Calu3 (cell line): ENCODE data around the gene ACAP1. TPM values are rescaled to one million over a fixed set of nuclear protein-coding genes. Genes with fewer than 3 reads are reported as not detected.

Source experiments
- BruUV-seq: library from RNA; stranded (reverse); fragments of 400-500 nt; replicated peaks from 2 replicates; lab custom pipeline; 2021; lab: Mats Ljungman, UMichigan
- CTCF ChIA-PET: fragments of 300-600 bp; sonication (Branson Sonifier 250); formaldehyde crosslinking; loops from one replicate; lab custom pipeline; 2022; ENCODE audit warnings: antibody characterized with exemption; lab: Charles Lee
- DNase-seq: peaks from one replicate; pipeline ENCODE4 v3.0.0; 2022
- H3K27ac Mint-ChIP-seq: one replicate; pipeline ENCODE4 v1.8.0; 2022; ENCODE audit warnings: mixed read lengths; ENCODE audit not compliant: unreplicated experiment
- H3K27me3 Mint-ChIP-seq: one replicate; pipeline ENCODE4 v1.8.0; 2022; ENCODE audit warnings: mixed read lengths; ENCODE audit not compliant: unreplicated experiment
- H3K36me3 Mint-ChIP-seq: one replicate; pipeline ENCODE4 v1.8.0; 2022; ENCODE audit warnings: mild to moderate bottlenecking, moderate library complexity, mixed read lengths; ENCODE audit not compliant: insufficient read depth, unreplicated experiment
- H3K4me1 Mint-ChIP-seq: one replicate; pipeline ENCODE4 v1.8.0; 2022; ENCODE audit warnings: mild to moderate bottlenecking, low read depth, mixed read lengths; ENCODE audit not compliant: unreplicated experiment
- H3K4me3 Mint-ChIP-seq: one replicate; pipeline ENCODE4 v1.8.0; 2022; ENCODE audit warnings: mild to moderate bottlenecking, low read depth, moderate library complexity, mixed read lengths; ENCODE audit not compliant: unreplicated experiment
- H3K9me3 Mint-ChIP-seq: one replicate; pipeline ENCODE4 v1.8.0; 2022; ENCODE audit warnings: low read depth, mixed read lengths; ENCODE audit not compliant: unreplicated experiment
- intact Hi-C: fragments of 100-400 bp; cut with micrococcal nuclease; formaldehyde crosslinking; loops from one replicate; pipeline ENCODE4 v1.10.0; 2022; ENCODE audit not compliant: unreplicated experiment
- total RNA-seq: library from RNA; stranded (reverse); gene quantifications from 2 replicates; pipeline ENCODE4 v1.2.3, GENCODE V29; 2022
- TF ChIP-seq, protein P1 (sequence below): fragments of 200-600 bp; IDR thresholded peaks from one replicate; pipeline ENCODE4 v1.8.0; 2022; ENCODE audit warnings: antibody characterized with exemption; ENCODE audit not compliant: unreplicated experiment

The ACAP1 gene
- total RNA-seq, 1 experiment from 2014 or later, result not detected

DNA sequence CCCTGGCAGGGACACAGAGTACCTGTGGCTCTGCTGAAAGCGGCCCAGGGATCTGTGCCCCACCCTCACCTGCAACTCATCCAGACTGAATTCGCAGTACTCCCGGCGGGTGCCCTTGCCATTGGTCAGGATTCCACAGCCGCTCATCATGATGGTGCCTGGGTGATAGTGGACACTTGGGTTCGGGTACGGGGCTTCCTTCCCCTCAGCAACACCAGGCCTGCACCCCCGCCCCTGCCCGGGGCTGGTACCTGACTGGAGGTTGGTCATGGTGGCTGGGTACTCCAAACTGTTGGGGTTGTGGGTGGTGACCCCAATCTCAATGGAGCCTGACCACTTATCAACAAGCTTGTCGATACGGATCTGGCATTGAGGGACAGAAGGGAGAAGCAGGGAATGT lies 10.1 kb upstream of the ACAP1 start:
- intact Hi-C loops, result no loop called here
- Mint-ChIP-seq H3K36me3 (peaks cover 28% of the 10 kb centered on the region), H3K9me3 (no peaks in the 10 kb centered on the region), H3K4me1 (peaks cover 16% of the 10 kb centered on the region), H3K4me3 (no peak overlapping the region), H3K27me3 (no peaks in the 10 kb centered on the region), H3K27ac (no peak overlapping the region)
- CTCF ChIA-PET, result no interaction called here
- no peak for DNase-seq
- BruUV-seq, result no TSS peak
- TF ChIP-seq, protein P1, sequence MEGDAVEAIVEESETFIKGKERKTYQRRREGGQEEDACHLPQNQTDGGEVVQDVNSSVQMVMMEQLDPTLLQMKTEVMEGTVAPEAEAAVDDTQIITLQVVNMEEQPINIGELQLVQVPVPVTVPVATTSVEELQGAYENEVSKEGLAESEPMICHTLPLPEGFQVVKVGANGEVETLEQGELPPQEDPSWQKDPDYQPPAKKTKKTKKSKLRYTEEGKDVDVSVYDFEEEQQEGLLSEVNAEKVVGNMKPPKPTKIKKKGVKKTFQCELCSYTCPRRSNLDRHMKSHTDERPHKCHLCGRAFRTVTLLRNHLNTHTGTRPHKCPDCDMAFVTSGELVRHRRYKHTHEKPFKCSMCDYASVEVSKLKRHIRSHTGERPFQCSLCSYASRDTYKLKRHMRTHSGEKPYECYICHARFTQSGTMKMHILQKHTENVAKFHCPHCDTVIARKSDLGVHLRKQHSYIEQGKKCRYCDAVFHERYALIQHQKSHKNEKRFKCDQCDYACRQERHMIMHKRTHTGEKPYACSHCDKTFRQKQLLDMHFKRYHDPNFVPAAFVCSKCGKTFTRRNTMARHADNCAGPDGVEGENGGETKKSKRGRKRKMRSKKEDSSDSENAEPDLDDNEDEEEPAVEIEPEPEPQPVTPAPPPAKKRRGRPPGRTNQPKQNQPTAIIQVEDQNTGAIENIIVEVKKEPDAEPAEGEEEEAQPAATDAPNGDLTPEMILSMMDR, result no peak

DNA sequence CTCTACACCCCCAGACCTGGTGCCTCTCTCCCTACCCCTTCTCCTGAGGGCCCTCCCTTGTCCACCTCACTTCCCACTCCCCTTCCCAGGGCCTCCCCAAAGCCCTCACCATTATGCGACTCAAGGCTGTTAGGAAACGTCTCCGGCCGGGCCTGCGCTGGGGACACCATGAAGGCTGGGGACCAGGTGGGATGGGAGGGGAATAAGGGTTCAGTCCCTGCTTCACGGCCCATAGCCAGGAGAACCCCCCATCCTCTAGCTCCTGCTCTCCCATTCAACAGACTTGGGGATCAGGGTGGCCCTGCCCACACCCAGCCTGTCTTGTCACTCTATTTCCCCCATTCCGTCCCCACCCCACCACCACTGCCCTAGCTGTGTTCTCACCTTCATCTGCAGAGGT lies 9.3 kb upstream of the ACAP1 start:
- intact Hi-C loops, result no loop called here
- Mint-ChIP-seq H3K36me3 (peaks cover 23% of the 10 kb centered on the region), H3K4me1 (peaks cover 16% of the 10 kb centered on the region), H3K27ac (no peak overlapping the region), H3K9me3 (no peaks in the 10 kb centered on the region), H3K27me3 (peaks cover 3% of the 10 kb centered on the region), H3K4me3 (no peak overlapping the region)
- TF ChIP-seq, protein P1, result no peak
- no TSS peak for BruUV-seq
- CTCF ChIA-PET, result no interaction called here
- DNase-seq, result no peak

DNA sequence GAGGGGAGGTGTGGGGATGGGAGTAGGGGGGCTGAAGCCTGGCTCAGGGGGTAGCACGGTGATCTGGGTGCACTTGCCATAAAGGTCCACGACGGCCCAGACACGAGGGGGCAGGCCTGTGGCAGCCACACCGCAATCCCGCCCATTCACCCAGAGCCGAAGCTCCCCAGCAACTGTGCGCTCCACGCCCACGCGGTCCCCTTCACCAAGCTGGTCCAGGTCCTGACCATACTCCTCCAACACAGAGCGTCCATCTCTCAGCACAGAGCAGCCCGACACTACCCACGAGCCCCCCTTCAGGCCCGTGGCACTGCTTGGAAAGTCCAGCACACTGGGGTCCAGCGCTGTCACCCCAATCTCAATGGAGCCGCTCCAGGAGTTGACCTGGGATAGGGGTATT lies 8.8 kb upstream of the ACAP1 start:
- intact Hi-C loops, result no loop called here
- peak overlapping the region; percentile 85 for H3K4me3 Mint-ChIP-seq
- no TSS peak for BruUV-seq
- peaks cover 23% of the 10 kb centered on the region for H3K36me3 Mint-ChIP-seq
- no peak for DNase-seq
- peaks cover 16% of the 10 kb centered on the region for H3K4me1 Mint-ChIP-seq
- H3K27ac Mint-ChIP-seq, result no peak overlapping the region
- H3K9me3 Mint-ChIP-seq, result no peaks in the 10 kb centered on the region
- CTCF ChIA-PET, result no interaction called here
- TF ChIP-seq, protein P1, result no peak
- H3K27me3 Mint-ChIP-seq, result peaks cover 7% of the 10 kb centered on the region

DNA sequence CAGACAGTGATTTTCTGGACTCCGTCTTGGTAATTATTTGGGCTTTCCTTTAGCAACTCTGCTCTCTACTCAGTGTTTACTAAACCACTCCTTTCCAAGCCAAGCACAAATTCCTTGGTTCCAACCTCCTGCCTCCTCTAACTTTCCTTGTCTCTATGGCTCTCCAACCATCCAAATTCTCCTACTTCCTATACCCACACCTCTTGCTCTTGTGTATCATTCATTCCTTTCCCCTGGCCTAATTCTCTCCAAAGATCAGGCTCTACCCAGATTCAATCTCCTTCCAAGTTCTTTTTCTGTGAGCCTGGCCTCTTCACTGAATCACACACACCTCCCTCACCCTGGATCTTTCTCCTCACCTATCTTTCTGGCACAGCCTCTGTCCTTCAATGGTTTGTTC lies 8.3 kb upstream of the ACAP1 start:
- no peak for DNase-seq
- intact Hi-C loops, result no loop called here
- CTCF ChIA-PET, result no interaction called here
- no peaks in the 10 kb centered on the region for H3K9me3 Mint-ChIP-seq
- peak overlapping the region; percentile 85 for H3K4me3 Mint-ChIP-seq
- peaks cover 12% of the 10 kb centered on the region for H3K27me3 Mint-ChIP-seq
- H3K27ac Mint-ChIP-seq, result peak overlapping the region; percentile 98
- peaks cover 16% of the 10 kb centered on the region for H3K4me1 Mint-ChIP-seq
- peaks cover 23% of the 10 kb centered on the region for H3K36me3 Mint-ChIP-seq
- BruUV-seq, result no TSS peak
- TF ChIP-seq, protein P1, result no peak
